SK-N-SH (cell line): ENCODE measurements around the gene PNLDC1. TPM values are rescaled to one million over a fixed set of nuclear protein-coding genes. Genes with fewer than 3 reads are reported as not detected.

Source experiments
- CTCF ChIA-PET: fragments of 300-600, 350-600 bp; formaldehyde crosslinking; extraction: SDS; loops from one replicate; lab custom pipeline; 2021; lab: Yijun Ruan, JAX
- POLR2A ChIA-PET: fragments of 350-600 bp; sonication (Branson Sonifier 250); formaldehyde crosslinking; extraction: SDS; loops from one replicate; lab custom pipeline; 2020; ENCODE audit warnings: antibody characterized with exemption, inconsistent platforms; lab: Yijun Ruan, JAX
- DNase-seq: peaks from one replicate; pipeline ENCODE4 v3.0.0; 2012
- H2AFZ ChIP-seq: fragments of 200-600 bp; sonication (generic); 2 replicates; pipeline ENCODE4 v1.8.1; 2016; ENCODE audit warnings: antibody characterized with exemption, mild to moderate bottlenecking, low read depth
- H3F3A ChIP-seq: fragments of 200-600 bp; sonication (generic); replicated peaks from 2 replicates; pipeline ENCODE3; 2016; ENCODE audit warnings: antibody characterized with exemption, mild to moderate bottlenecking; ENCODE audit not compliant: insufficient read depth
- H3K27ac ChIP-seq, 2 experiments: fragments of 200-500 bp in 1 of 2; fragments of 200-600 bp in 1 of 2; sonication (Bioruptor generic) in 1 of 2; sonication (generic), shearing (Covaris generic) in 1 of 2; 2 replicates each; pipeline versions ENCODE4 v1.5.1 to v1.6.1; 2014 to 2016; ENCODE audit warnings: low read depth in 2 of 2, inconsistent platforms in 1 of 2, low read length in 1 of 2, mild to moderate bottlenecking in 1 of 2, mixed read lengths in 1 of 2
- H3K27me3 ChIP-seq: fragments of 200-600 bp; sonication (generic), shearing (Covaris generic); 2 replicates; pipeline ENCODE4 v1.6.1; 2016; ENCODE audit warnings: mixed run types; ENCODE audit not compliant: insufficient read depth
- H3K36me3 ChIP-seq, 2 experiments: fragments of 200-500 bp in 1 of 2; fragments of 200-600 bp in 1 of 2; sonication (Bioruptor generic) in 1 of 2; sonication (generic) in 1 of 2; replicated peaks in 1 of 2; 2 replicates each; pipeline versions ENCODE3 to v1.5.1; 2014 to 2016; ENCODE audit warnings: low read length in 1 of 2, mild to moderate bottlenecking in 1 of 2; ENCODE audit not compliant: insufficient read depth in 2 of 2, control insufficient read depth in 1 of 2
- H3K4me1 ChIP-seq, 2 experiments: fragments of 200-500 bp in 1 of 2; fragments of 200-600 bp in 1 of 2; sonication (Bioruptor generic) in 1 of 2; sonication (generic), shearing (Covaris generic) in 1 of 2; 2 replicates each; pipeline versions ENCODE4 v1.5.1 to v1.6.1; 2014 to 2016; ENCODE audit warnings: low read depth in 1 of 2, low read length in 1 of 2, mixed run types in 1 of 2; ENCODE audit not compliant: insufficient read depth in 2 of 2, control insufficient read depth in 1 of 2
- H3K4me2 ChIP-seq: fragments of 200-600 bp; sonication (generic), shearing (Covaris generic); 2 replicates; pipeline ENCODE4 v1.6.1; 2017; ENCODE audit warnings: mixed run types
- H3K4me3 ChIP-seq, 2 experiments: fragments of 200-500 bp in 1 of 2; fragments of 200-600 bp in 1 of 2; sonication (Bioruptor generic) in 1 of 2; sonication (generic), shearing (Covaris generic) in 1 of 2; 2 replicates each; pipeline versions ENCODE4 v1.5.1 to v1.8.1; 2014 to 2016; ENCODE audit warnings: low read depth in 2 of 2, inconsistent platforms in 1 of 2, low read length in 1 of 2, mild to moderate bottlenecking in 1 of 2, mixed read lengths in 1 of 2, moderate library complexity in 1 of 2
- H3K79me2 ChIP-seq: fragments of 200-600 bp; sonication (generic); 2 replicates; pipeline ENCODE4 v1.8.1; 2017; ENCODE audit warnings: mild to moderate bottlenecking; ENCODE audit not compliant: insufficient read depth
- H3K9ac ChIP-seq: fragments of 200-600 bp; sonication (generic); 2 replicates; pipeline ENCODE4 v1.6.1; 2017; ENCODE audit warnings: mixed run types
- H3K9me2 ChIP-seq: fragments of 200-600 bp; sonication (generic); 2 replicates; pipeline ENCODE4 v1.6.1; 2017; ENCODE audit warnings: mixed run types
- H3K9me3 ChIP-seq: fragments of 200-600 bp; sonication (generic); 2 replicates; pipeline ENCODE4 v1.6.1; 2017; ENCODE audit warnings: mixed run types, mild to moderate bottlenecking, moderate library complexity
- H4K20me1 ChIP-seq: fragments of 200-600 bp; sonication (generic); 2 replicates; pipeline ENCODE4 v1.6.1; 2017; ENCODE audit warnings: mild to moderate bottlenecking, mixed run types; ENCODE audit not compliant: insufficient read depth
- CTCF ChIP-seq: fragments of 200-600 bp; sonication (generic); IDR thresholded peaks from 2 replicates; pipeline ENCODE4 v1.6.1; 2017; ENCODE audit warnings: antibody characterized with exemption, mild to moderate bottlenecking, moderate library complexity
- ELF1 ChIP-seq: IDR thresholded peaks from 2 replicates; pipeline ENCODE4 v1.4.0; 2012
- EZH2phosphoT487 ChIP-seq: fragments of 200-600 bp; sonication (generic); IDR thresholded peaks from 2 replicates; pipeline ENCODE4 v1.6.1; 2017; ENCODE audit warnings: low read depth, mixed run types, mild to moderate bottlenecking, antibody characterized with exemption, moderate library complexity, borderline replicate concordance
- FOSL2 ChIP-seq: IDR thresholded peaks from 2 replicates; pipeline ENCODE4 v1.4.0; 2012; ENCODE audit warnings: low read depth, mild to moderate bottlenecking, moderate library complexity, borderline replicate concordance
- FOXM1 ChIP-seq: IDR thresholded peaks from 2 replicates; pipeline ENCODE4 v1.4.0; 2012; ENCODE audit warnings: low read depth, mild to moderate bottlenecking
- GABPA ChIP-seq: IDR thresholded peaks from 2 replicates; pipeline ENCODE4 v1.4.0; 2012; ENCODE audit warnings: low read depth, mild to moderate bottlenecking
- JUND ChIP-seq: IDR thresholded peaks from 2 replicates; pipeline ENCODE4 v1.4.0; 2012
- MXI1 ChIP-seq: IDR thresholded peaks from 2 replicates; pipeline ENCODE4 v1.6.1; 2012; ENCODE audit warnings: mild to moderate bottlenecking, low read depth, low read length, improper control_type of control experiment
- NRF1 ChIP-seq: IDR thresholded peaks from 2 replicates; pipeline ENCODE4 v1.6.1; 2012; ENCODE audit warnings: low read depth, mild to moderate bottlenecking, low read length
- POLR2AphosphoS5 ChIP-seq: IDR thresholded peaks from 2 replicates; pipeline ENCODE4 v1.6.1; 2012; ENCODE audit warnings: low read depth, low read length
- RAD21 ChIP-seq: IDR thresholded peaks from 2 replicates; pipeline ENCODE4 v1.6.1; 2012; ENCODE audit warnings: mild to moderate bottlenecking, low read length
- RFX5 ChIP-seq: IDR thresholded peaks from 2 replicates; pipeline ENCODE4 v1.6.1; 2012; ENCODE audit warnings: mild to moderate bottlenecking, improper control_type of control experiment, low read length
- SIN3A ChIP-seq: IDR thresholded peaks from 2 replicates; pipeline ENCODE4 v1.6.1; 2012; ENCODE audit warnings: low read depth, mild to moderate bottlenecking, low read length, moderate library complexity, borderline replicate concordance
- TAF1 ChIP-seq: IDR thresholded peaks from 2 replicates; pipeline ENCODE4 v1.6.1; 2012; ENCODE audit warnings: low read depth, mild to moderate bottlenecking, low read length, moderate library complexity, borderline replicate concordance
- USF1 ChIP-seq: IDR thresholded peaks from 2 replicates; pipeline ENCODE4 v1.4.0; 2012; ENCODE audit warnings: low read depth, borderline replicate concordance
- WGBS: methylation state at CpG from one replicate; pipeline ENCODE4 v1.1.6; 2017; ENCODE audit warnings: low lambda C conversion rate; 5-methylcytosine and 5-hydroxymethylcytosine counted together
- polyA plus RNA-seq, 3 experiments: library from polyadenylated mRNA; depleted of rRNA; stranded (reverse); fragments of >200 nt; gene quantifications; 2 replicates each; pipeline ENCODE4 v1.2.3, GENCODE V29; 2012
- TF ChIP-seq, protein P1 (sequence below): IDR thresholded peaks from 2 replicates; pipeline ENCODE4 v1.4.0; 2012; ENCODE audit warnings: low read depth, borderline replicate concordance
- TF ChIP-seq, protein P2 (sequence below): IDR thresholded peaks from 2 replicates; pipeline ENCODE4 v1.4.0; 2012; ENCODE audit warnings: low read depth

PNLDC1 gene
- polyA plus RNA-seq, 1 of the 3 experiments (the other 2 are of a cell fraction) = not detected

GRCh38 chr6:159829526-159829925 is 29.4 kb downstream of the PNLDC1 start:
- Histone ChIP-seq H3K4me3 (no peak overlapping the region), H3K27ac (no peak overlapping the region), H3K9me3 (no peaks in the 10 kb centered on the region), H4K20me1 (no peaks in the 10 kb centered on the region), H2AFZ (peak overlapping the region; percentile 35; the same call in 1 of the 2 replicates), H3K79me2 (no peaks in the 10 kb centered on the region), H3K4me2 (no peak overlapping the region), H3K9me2 (no peaks in the 10 kb centered on the region), H3K9ac (no peak overlapping the region), H3F3A (no peaks in the 10 kb centered on the region), H3K4me1 (no peaks in the 10 kb centered on the region), H3K27me3 (no peaks in the 10 kb centered on the region), H3K36me3 (no peaks in the 10 kb centered on the region)
- ChIA-PET CTCF (interaction anchor here (1.0 kb wide), 1 partner anchor 34 kb away, joined by 3 read pairs; no protein-coding TSS in a partner anchor), POLR2A (no interaction called here)
- no peak for DNase-seq
- WGBS = 64% methylated on average over 4 of the region's 4 CpGs
- TF ChIP-seq, protein P1, sequence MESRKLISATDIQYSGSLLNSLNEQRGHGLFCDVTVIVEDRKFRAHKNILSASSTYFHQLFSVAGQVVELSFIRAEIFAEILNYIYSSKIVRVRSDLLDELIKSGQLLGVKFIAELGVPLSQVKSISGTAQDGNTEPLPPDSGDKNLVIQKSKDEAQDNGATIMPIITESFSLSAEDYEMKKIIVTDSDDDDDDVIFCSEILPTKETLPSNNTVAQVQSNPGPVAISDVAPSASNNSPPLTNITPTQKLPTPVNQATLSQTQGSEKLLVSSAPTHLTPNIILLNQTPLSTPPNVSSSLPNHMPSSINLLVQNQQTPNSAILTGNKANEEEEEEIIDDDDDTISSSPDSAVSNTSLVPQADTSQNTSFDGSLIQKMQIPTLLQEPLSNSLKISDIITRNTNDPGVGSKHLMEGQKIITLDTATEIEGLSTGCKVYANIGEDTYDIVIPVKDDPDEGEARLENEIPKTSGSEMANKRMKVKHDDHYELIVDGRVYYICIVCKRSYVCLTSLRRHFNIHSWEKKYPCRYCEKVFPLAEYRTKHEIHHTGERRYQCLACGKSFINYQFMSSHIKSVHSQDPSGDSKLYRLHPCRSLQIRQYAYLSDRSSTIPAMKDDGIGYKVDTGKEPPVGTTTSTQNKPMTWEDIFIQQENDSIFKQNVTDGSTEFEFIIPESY = no peak
- TF ChIP-seq MXI1 = no peak
- TF ChIP-seq, protein P2, sequence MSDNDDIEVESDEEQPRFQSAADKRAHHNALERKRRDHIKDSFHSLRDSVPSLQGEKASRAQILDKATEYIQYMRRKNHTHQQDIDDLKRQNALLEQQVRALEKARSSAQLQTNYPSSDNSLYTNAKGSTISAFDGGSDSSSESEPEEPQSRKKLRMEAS = no peak
- no peak for TF ChIP-seq JUND
- TF ChIP-seq RFX5 = no peak
- no peak for TF ChIP-seq SIN3A
- no peak for TF ChIP-seq RAD21
- no peak for TF ChIP-seq TAF1
- TF ChIP-seq POLR2AphosphoS5 = no peak
- no peak for TF ChIP-seq GABPA
- TF ChIP-seq EZH2phosphoT487 = no peak
- TF ChIP-seq FOXM1 = no peak
- TF ChIP-seq ELF1 = no peak
- no peak for TF ChIP-seq FOSL2

GRCh38 chr6:159830501-159831372 is 30.7 kb downstream of the PNLDC1 start:
- H2AFZ ChIP-seq = no peak overlapping the region
- H3K9ac ChIP-seq = no peak overlapping the region
- POLR2A ChIA-PET = no interaction called here
- CTCF ChIA-PET = interaction anchor here (1.0 to 1.5 kb wide), 2 partner anchors 9 to 32 kb away, joined by 3 to 4 read pairs; no protein-coding TSS in a partner anchor
- no peak overlapping the region for H3K4me2 ChIP-seq
- no peak for DNase-seq
- no peak overlapping the region for H3K4me3 ChIP-seq
- no peaks in the 10 kb centered on the region for H3K36me3 ChIP-seq
- H3K9me3 ChIP-seq = no peaks in the 10 kb centered on the region
- no peak overlapping the region for H3K27ac ChIP-seq
- 68% methylated on average over 9 of the region's 11 CpGs for WGBS
- H3K27me3 ChIP-seq = no peaks in the 10 kb centered on the region; the same call in 1 of the 2 replicates
- TF ChIP-seq ELF1 (no peak), RAD21 (no peak), USF1 (no peak), NRF1 (no peak), CTCF (no peak)
- no peaks in the 10 kb centered on the region for H4K20me1 ChIP-seq
- no peaks in the 10 kb centered on the region for H3K4me1 ChIP-seq
- no peaks in the 10 kb centered on the region for H3K9me2 ChIP-seq
- no peaks in the 10 kb centered on the region for H3K79me2 ChIP-seq
- H3F3A ChIP-seq = no peaks in the 10 kb centered on the region
